NCI-H446 (cell line): Measurements from ENCODE around the gene SYDE2.
"Not testable (repeated sequence)": the region's sequence is repeated elsewhere in the genome, so short reads cannot be mapped to it uniquely, and the experiment has no call there.

Experiments used
- DNase-seq, 2 experiments: peaks; one replicate each; lab custom pipeline; 2025; lab: John Stamatoyannopoulos, UW

Gene SYDE2

GRCh38 chr1:85200463-85201339 lies at the start of gene SYDE2:
Gene SYDE2, minus strand, starts transcription at chr1:85201016. Its CDS starts 20 bp downstream, at chr1:85200996.
- DNase-seq = peak; percentile 12 to 82

- not testable (repeated sequence) for DNase-seq
These were observed 48.2 kb upstream of the SYDE2 start for GRCh38 chr1:85249042-85249441.

- no peak for DNase-seq
These were observed 45.1 kb upstream of the SYDE2 start for GRCh38 chr1:85245891-85246290.

GRCh38 chr1:85245456-85245855 lies 44.6 kb upstream of the SYDE2 start:
- no peak for DNase-seq

- no peak for DNase-seq
These were observed 43.6 kb upstream of the SYDE2 start for GRCh38 chr1:85244271-85245061.

GRCh38 chr1:85243372-85243771 lies 42.6 kb upstream of the SYDE2 start:
- DNase-seq = no peak

GRCh38 chr1:85240643-85241042 lies 39.8 kb upstream of the SYDE2 start:
- no peak for DNase-seq

- peak in 1 of 2 experiments; percentile 45 for DNase-seq
These were observed 39.4 kb upstream of the SYDE2 start for GRCh38 chr1:85240174-85240601.

GRCh38 chr1:85237613-85238012 lies 36.8 kb upstream of the SYDE2 start:
- no peak for DNase-seq

- DNase-seq = no peak
These were observed 29.6 kb upstream of the SYDE2 start for GRCh38 chr1:85230305-85230977.

- DNase-seq = no peak
These were observed 28.8 kb upstream of the SYDE2 start for GRCh38 chr1:85229574-85230097.

- DNase-seq = no peak
These were observed 28.2 kb upstream of the SYDE2 start for GRCh38 chr1:85228972-85229371.

- DNase-seq = no peak
These were observed 25.0 kb upstream of the SYDE2 start for GRCh38 chr1:85225624-85226380.

- DNase-seq = no peak
These were observed 24.2 kb upstream of the SYDE2 start for GRCh38 chr1:85224734-85225623.

- no peak for DNase-seq
These were observed 23.5 kb upstream of the SYDE2 start for GRCh38 chr1:85224295-85224694.

- no peak for DNase-seq
These were observed 22.5 kb upstream of the SYDE2 start for GRCh38 chr1:85223334-85223733.

- no peak for DNase-seq
These were observed 20.0 kb upstream of the SYDE2 start for GRCh38 chr1:85220756-85221201.

GRCh38 chr1:85219853-85220610 lies 19.2 kb upstream of the SYDE2 start:
- DNase-seq = no peak

- DNase-seq = no peak
These were observed 15.9 kb upstream of the SYDE2 start for GRCh38 chr1:85216697-85217096.

- DNase-seq = no peak
These were observed 13.8 kb upstream of the SYDE2 start for GRCh38 chr1:85214654-85215053.
